ENCODE data around the gene NDE1. TPM values are rescaled to one million over a fixed set of nuclear protein-coding genes. Genes with fewer than 3 reads are reported as not detected.
A peak's percentile ranks its signal among the peaks of the same experiment; 100 is the strongest.

NDE1 gene
- total and polyA plus RNA-seq, 2 of the 4 experiments (the other 2 are of a cell fraction): 22.7 to 29.2 TPM

GRCh38 chr16:15643048-15643945 is 6.7 kb upstream of the NDE1 start, which contains the start of gene MARF1:
Gene MARF1 (minus strand): TSS chr16:15643154. CDS start chr16:15639233, 3,921 bp downstream.
- 0% methylated on average over 27 of the region's 58 CpGs; no CpG with 5 or more reads in 1 of the 2 experiments for WGBS, 2 experiments (ENCODE audit: extremely low coverage in 2 of 2, insufficient read length in 1 of 2)
- H2AK5ac ChIP-seq (ENCODE audit: low read depth, low read length): peak within 1 kb of the TSS; percentile 93; the same call in 1 of the 2 replicates
- no peaks in the 10 kb centered on the region for H3K27me3 ChIP-seq (ENCODE audit: control insufficient read depth, insufficient read depth, low read length)
- peak within 1 kb of the TSS; percentile 99 for H3K56ac ChIP-seq (ENCODE audit: extremely low read depth, insufficient read depth, low read length)
- H3K14ac ChIP-seq (replicated peaks; ENCODE audit: low read depth, low read length): peak within 1 kb of the TSS; percentile 99
- peak within 1 kb of the TSS; percentile 99 for H3K4me3 ChIP-seq (ENCODE audit: insufficient read depth, low read depth, low read length)
- in situ Hi-C loops (cut with MboI; ENCODE audit: low sequenced_read_pairs) (loop anchor here (5.0 kb wide), 1 partner anchor 49 kb away; no protein-coding TSS in a partner anchor), intact Hi-C loops (cut with micrococcal nuclease) (no loop called here), dilution Hi-C loops (cut with HindIII; ENCODE audit: low sequenced_read_pairs, unreplicated experiment) (no loop called here)
- peak within 1 kb of the TSS; percentile 97 for H3K23ac ChIP-seq (ENCODE audit: low read depth, low read length)
- peak within 1 kb of the TSS; percentile 96 for H3K4me2 ChIP-seq (ENCODE audit: low read depth, low read length)
- peak within 1 kb of the TSS; percentile 98 for H4K91ac ChIP-seq (ENCODE audit: insufficient read depth, low read depth, low read length)
- ATAC-seq (ENCODE audit: low read depth) (peak; percentile 98), DNase-seq (peak; percentile 90)
- peak within 1 kb of the TSS; percentile 100 for H3K9ac ChIP-seq (ENCODE audit: low read depth, low read length)
- ChIA-PET CTCF (interaction anchor here (0.6 to 1.1 kb wide), 11 partner anchors 10 to 399 kb away, joined by 3 to 6 read pairs (median 4); no protein-coding TSS in a partner anchor), POLR2A (ENCODE audit: unreplicated experiment) (interaction anchor here (0.5 to 0.7 kb wide), 5 partner anchors 25 to 1680 kb away, joined by 3 to 21 read pairs (median 6); no protein-coding TSS in a partner anchor)
- no peaks in the 10 kb centered on the region for H3K9me3 ChIP-seq (ENCODE audit: control insufficient read depth, insufficient read depth, low read length)
- H4K20me1 ChIP-seq (ENCODE audit: insufficient read depth, low read length): no peaks in the 10 kb centered on the region; the same call in 1 of the 2 replicates
- TF ChIP-seq CHD1 (IDR thresholded peaks at IDR 0.05; ENCODE audit: low read depth, low read length) (no peak), NFE2L2 (IDR thresholded peaks at IDR 0.05; ENCODE audit: low read depth, low read length) (no peak), SMC3 (IDR thresholded peaks at IDR 0.05; ENCODE audit: low read depth, low read length) (peak; percentile 30), BHLHE40 (IDR thresholded peaks at IDR 0.05; ENCODE audit: low read depth, low read length) (peak; percentile 62), MAZ (IDR thresholded peaks at IDR 0.05; ENCODE audit: borderline replicate concordance, low read depth, low read length) (peak; percentile 86; the same call in 1 of the 2 replicates), MAFK (IDR thresholded peaks at IDR 0.05; ENCODE audit: low read depth, low read length) (no peak), CTCF (conservative IDR thresholded peaks at IDR 0.05; ENCODE audit: low read depth, low read length) (peak; percentile 50), POLR2A (IDR thresholded peaks at IDR 0.05; ENCODE audit: low read depth, low read length) (peak; percentile 92)
- TF ChIP-seq, protein P1, sequence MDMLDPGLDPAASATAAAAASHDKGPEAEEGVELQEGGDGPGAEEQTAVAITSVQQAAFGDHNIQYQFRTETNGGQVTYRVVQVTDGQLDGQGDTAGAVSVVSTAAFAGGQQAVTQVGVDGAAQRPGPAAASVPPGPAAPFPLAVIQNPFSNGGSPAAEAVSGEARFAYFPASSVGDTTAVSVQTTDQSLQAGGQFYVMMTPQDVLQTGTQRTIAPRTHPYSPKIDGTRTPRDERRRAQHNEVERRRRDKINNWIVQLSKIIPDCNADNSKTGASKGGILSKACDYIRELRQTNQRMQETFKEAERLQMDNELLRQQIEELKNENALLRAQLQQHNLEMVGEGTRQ (IDR thresholded peaks at IDR 0.05; ENCODE audit: low read depth, low read length): peak; percentile 94
- H3K9me1 ChIP-seq (ENCODE audit: insufficient read depth, low read length): no peaks in the 10 kb centered on the region
- H3K4ac ChIP-seq (ENCODE audit: low read depth, low read length): peak within 1 kb of the TSS; percentile 98
- H2AFZ ChIP-seq (replicated peaks; ENCODE audit: low read length, poor library complexity): peak within 1 kb of the TSS; percentile 98
- H3K36me3 ChIP-seq (ENCODE audit: control insufficient read depth, insufficient read depth, low read length): peaks cover 3% of the 10 kb centered on the region
- peak within 1 kb of the TSS; percentile 100 for H3K27ac ChIP-seq (ENCODE audit: insufficient read depth, low read length)
- peak within 1 kb of the TSS; percentile 98 for H3K18ac ChIP-seq (ENCODE audit: low read depth, low read length)
- peaks cover 15 to 24% of the 10 kb centered on the region in 2 experiments for H3K79me1 ChIP-seq (ENCODE audit: low read depth in 1 of 2, low read length in 2 of 2)
- peak within 1 kb of the TSS; percentile 87 for H2BK120ac ChIP-seq (ENCODE audit: low read depth, low read length)
- H4K5ac ChIP-seq (ENCODE audit: low read depth, low read length): peak within 1 kb of the TSS; percentile 100
- BruUV-seq (replicated peaks): no TSS peak
- peaks cover 5% of the 10 kb centered on the region for H3K4me1 ChIP-seq (ENCODE audit: control insufficient read depth, insufficient read depth, low read length)
- H2AK9ac ChIP-seq (replicated peaks; ENCODE audit: low read depth, low read length, poor library complexity): peak within 1 kb of the TSS; percentile 97
- peak within 1 kb of the TSS; percentile 98 to 100 for H4K8ac ChIP-seq (ENCODE audit: low read depth in 2 of 2, low read length in 2 of 2)
- H2BK20ac ChIP-seq (ENCODE audit: low read depth, low read length): peak within 1 kb of the TSS; percentile 30; the same call in 1 of the 2 replicates
- peak within 1 kb of the TSS; percentile 98 for H2BK5ac ChIP-seq (ENCODE audit: low read depth, low read length, poor library complexity, severe bottlenecking)
- H2BK15ac ChIP-seq (ENCODE audit: low read depth, low read length): peak within 1 kb of the TSS; percentile 88; the same call in 2 of the 3 replicates

All from IMR-90 (cell line).